Fibroblast of peridontal ligament (primary cell): ENCODE data around the gene TPBGL.
"Not testable (repeated sequence)": the region's sequence is repeated elsewhere in the genome, so short reads cannot be mapped to it uniquely, and the experiment has no call there.

Source experiments
- DNase-seq: peaks from one replicate; pipeline ENCODE4 v3.0.0-alpha.2; 2010; ENCODE audit errors: extremely low read depth

The TPBGL gene

GRCh38 chr11:75272821-75273301 lies 32.3 kb downstream of the TPBGL start:
- no peak for DNase-seq

DNA sequence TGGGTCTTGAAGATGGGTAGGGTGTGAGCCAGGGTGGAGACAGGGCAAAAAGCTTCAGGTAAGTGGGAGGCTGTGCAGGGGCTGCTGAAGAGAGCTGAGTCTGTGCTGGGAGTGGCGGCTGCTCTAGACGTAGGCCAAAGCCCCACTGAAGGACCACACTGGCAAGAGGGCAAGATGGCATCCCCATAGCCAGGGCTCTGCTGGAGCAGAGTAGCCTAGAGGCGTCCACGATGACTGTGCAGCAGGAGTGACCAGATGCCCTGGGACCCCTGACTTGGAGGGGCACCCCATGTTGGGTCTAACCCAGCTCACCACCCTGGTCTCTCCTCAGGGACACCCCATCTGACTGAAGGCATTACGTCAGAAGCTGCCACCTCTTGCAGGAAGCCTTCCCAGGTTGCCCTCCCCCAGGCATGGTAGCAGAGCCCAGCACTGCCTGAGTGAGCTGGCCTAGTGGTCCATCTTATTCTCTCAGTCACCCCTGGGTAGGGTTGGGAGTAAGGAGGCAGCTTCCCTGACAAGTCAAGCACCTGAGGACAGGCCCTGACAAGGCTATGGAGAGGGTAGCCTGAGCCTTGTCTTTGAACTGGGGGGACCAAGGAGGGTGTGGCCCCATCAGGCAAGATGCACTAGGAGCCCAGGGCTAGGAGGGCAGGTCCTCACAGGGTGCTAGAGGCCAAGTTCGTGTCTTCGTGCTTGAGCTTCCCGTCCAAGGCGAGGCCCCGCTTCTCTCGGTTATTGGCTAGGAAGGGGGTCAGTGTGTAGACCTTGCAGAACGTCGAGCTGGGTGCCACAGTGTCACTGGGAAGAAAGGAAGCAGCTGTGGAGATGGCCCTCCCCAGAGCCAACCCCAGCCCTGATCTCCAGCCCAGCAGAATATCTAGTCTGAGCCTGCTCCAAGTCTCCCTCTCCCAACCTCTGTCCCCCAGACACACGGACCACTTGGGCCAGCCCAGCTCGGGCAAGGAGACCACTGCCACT lies 33.1 kb downstream of the TPBGL start:
- no peak for DNase-seq

DNA sequence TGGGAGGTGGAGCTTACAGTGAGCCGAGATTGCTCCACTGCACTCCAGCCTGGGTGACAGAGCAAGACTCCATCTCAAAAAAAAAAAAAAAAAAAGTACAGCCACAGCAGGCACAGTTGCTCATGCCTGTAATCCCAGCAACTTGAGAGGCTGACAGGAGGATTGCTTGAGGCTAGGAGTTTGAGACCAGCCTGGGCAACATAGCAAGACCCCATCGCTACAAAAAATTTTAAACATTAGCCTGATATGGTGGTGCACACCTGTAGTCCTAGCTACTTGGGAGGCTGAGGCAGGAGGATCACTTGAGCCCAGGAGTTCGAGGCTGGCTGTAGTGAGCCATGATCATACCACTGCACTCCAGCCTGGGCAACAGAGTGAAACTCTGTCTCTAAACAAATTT lies 34.1 kb downstream of the TPBGL start:
- not testable (repeated sequence) for DNase-seq

GRCh38 chr11:75275581-75275980 lies 35.0 kb downstream of the TPBGL start:
- DNase-seq: peak; percentile 30

DNA sequence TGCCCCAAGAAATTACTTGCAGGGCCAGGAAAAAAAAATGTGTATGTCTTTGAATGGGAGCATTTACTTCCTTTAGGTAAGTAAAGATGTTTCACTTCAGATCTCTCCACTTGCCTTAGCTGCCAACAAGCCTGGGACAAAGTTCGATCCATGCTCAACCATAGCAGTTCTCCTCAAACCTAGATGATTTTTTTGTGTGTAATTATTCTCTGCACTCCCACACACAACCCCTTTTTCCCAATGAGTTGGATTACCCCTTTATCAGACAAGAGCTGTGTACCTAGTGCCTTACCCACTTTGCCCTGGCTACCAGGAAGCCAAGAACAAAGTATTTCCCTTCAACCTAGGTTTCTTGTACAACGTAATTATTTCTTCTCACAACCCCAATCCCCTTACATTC lies 35.6 kb downstream of the TPBGL start:
- no peak for DNase-seq

GRCh38 chr11:75276686-75277085 lies 36.1 kb downstream of the TPBGL start:
- no peak for DNase-seq

GRCh38 chr11:75277211-75277805 lies 36.7 kb downstream of the TPBGL start:
- no peak for DNase-seq

- DNase-seq: no peak
Observed at GRCh38 chr11:75277991-75278790, 37.6 kb downstream of the TPBGL start.

DNA sequence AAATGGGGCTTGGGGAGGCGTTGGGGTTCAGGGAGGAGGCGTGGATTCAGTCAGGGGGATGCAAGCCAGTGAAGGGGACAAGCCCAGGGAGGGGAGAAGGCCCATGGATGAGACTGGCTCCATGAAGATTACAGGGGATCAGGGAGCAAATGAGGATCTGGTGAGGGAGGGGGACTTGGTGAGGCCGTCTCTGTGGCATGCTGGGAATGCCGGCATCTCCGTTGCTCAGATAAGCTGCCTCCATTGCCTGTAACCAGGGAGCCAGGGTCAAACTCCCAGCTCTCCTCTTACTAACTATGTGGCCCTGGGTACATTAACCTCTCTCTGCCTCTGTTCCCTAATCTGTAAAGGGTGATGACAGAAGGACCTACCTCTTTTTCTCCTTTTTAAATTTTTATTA lies 38.7 kb downstream of the TPBGL start:
- no peak for DNase-seq

DNA sequence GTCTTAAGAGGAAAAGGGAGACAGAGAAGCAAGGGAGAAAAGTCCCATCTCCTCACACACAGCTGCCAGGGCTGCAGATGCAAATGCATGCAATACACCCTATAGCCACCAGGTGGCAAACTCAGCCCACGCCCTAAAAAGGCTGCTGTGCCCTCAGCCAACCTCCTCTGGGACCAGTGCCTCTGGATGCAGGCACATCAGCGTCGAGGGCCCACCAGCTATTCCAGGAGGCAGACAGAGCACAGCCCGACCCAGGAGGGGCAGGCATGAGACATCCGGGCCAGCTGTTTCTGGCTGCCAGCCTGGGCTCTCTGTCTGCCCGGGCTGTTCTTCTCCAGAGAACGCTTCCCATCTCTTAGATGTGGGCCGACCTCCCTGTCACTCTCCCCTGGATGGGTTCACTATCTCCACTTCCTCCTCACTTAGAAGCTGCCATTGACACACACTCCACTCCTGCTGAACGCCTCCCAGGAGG lies 39.7 kb downstream of the TPBGL start:
- DNase-seq: peak; percentile 65

DNA sequence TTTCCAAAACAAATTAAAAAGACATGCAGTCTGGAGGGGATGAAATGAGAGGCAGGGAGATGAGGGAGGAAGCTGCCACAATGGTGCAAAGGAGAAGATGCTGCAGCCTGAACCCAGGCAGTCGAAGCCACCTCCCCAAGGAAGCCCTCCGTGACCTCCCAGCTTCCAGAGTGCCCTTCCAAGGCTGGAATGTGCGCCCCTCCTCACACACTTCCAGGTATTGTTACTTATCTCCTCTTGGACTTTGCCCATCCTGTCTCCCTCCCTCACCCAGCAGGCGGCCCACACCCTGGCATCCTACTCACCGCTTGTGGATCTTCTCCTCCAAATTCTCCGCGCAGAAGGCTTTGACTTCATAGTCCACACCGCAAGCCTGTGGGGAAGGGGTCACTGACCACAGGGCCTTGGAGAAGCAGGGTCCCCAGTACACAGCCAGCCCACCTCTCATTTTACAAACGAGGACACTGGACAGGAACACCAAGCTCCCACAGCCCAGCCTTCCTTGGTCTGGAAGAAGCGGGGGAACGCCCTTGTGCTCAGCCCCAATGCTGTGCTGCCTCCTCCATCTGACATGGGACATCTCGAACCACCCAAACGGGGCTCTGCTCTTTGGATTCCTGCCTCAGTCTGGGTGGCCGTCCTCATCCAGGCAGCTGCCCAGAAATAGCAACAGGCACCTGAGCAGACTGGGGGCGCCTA lies 40.3 kb downstream of the TPBGL start:
- no peak for DNase-seq

DNA sequence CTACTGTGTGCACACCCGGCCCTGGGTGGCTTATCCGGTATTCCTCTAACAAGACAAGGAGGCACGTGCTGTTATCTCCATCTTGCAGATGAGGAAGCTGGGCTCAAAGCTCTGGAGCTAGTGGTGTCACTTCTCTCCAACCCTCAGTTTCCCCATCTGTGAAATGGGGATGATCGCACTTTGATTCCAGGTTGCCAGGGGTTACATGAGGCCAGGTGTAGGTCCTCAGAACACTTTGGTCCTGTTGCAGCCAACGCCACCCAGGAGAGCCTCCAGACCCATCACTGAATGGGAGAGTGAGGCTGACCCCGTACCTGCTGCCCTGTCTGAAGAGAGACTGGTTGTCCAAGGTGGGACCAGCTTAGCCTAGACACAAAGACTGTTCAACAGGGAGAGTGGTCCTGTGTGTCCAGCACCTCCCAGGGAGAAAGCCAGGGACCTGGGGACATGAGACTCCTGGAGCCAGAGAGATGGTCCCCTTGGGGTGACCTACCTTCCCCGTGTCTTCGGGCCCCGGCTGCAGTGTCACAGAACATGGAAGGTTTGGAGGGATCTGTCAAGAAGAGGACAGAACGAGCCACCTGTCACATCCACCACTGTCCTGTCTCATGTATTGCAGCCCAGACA lies 41.0 kb downstream of the TPBGL start:
- no peak for DNase-seq

DNA sequence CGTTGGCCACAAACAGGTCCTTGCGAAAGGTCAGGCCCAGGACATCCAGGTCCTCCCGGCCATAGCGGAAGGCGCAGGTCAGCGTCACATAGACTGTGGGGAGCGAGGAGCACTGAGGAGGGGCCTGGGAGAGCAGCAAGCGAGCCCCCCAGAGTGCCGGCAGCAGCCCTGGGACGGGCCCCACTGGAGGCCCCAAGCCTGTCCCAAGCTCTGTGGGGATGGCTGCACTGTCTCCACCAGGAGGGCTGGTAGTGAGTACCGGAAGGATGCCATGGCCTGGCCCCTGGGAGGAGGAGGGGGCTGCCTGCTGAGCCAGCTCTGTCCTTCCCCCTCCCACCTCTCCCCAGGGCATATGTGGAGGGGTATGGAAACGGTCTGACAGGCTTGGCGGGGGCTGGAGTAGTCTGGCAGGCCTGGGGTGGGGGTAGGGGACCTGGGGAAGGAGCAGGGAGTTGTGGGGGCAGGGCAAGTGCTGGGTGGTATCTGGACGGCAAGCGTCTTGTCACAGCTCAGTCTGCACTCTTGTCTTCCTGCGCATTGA lies 42.9 kb downstream of the TPBGL start:
- no peak for DNase-seq

- DNase-seq: no peak
Observed at GRCh38 chr11:75285776-75286360, 45.3 kb downstream of the TPBGL start.

- no peak for DNase-seq
Observed at GRCh38 chr11:75286826-75287465, 46.4 kb downstream of the TPBGL start.

GRCh38 chr11:75287579-75287978 lies 47.0 kb downstream of the TPBGL start:
- DNase-seq: no peak

GRCh38 chr11:75289511-75289760 lies 48.9 kb downstream of the TPBGL start:
- no peak for DNase-seq

GRCh38 chr11:75289919-75290318 lies 49.3 kb downstream of the TPBGL start:
- no peak for DNase-seq

DNA sequence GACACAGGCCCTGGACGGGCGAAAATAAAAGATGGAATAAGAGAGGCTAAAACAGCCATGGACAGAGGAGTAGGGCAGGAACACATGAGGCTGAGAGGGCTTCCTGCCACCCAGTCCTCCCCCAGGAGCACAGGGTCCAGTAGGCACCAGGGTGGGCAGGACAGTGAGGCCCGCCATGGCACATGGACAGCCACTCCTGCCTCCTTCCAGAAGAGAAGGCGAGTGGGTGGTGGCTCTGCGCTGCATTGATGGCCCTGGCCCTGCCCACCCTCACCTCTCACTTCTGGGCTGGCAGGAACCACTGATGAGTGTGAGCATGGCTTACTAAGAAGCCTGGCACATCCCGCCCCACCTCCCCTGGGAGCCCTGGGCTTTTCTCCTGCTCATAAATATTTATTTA lies 51.2 kb downstream of the TPBGL start:
- no peak for DNase-seq

- no peak for DNase-seq
Observed at GRCh38 chr11:75292943-75293342, 52.4 kb downstream of the TPBGL start.
